ENCODE results near the gene TAF11L3. TPM values are rescaled to one million over a fixed set of nuclear protein-coding genes. Genes with fewer than 3 reads are reported as not detected.
"Not testable (repeated sequence)": the region's sequence is repeated elsewhere in the genome, so short reads cannot be mapped to it uniquely, and the experiment has no call there.

Gene TAF11L3

DNA sequence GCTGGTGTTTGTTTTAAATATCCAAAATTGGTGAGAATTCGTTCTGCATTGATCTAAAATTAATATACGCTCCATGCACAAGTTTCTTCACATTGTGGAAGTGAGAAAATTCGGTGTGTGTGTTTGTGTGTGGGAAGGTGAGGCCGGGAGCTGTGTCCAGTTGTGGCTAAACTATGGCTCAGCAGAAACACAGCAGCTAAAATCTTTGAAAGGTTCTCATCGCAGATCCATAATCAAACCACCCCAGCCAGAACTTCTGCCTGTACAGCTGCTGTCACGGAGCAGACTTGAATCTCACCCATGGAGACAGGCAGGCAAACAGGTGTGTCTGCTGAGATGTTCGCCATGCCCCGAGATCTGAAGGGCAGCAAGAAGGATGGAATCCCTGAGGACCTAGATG is 20.2 kb upstream of the TAF11L3 start, which contains the start of gene TAF11L2:
Gene TAF11L2 (plus strand): TSS at position 301 of the 400 bp plus-strand sequence.
- not testable (repeated sequence) for H3K4me2 ChIP-seq (ENCODE audit: low read length); H3K27me3 ChIP-seq (ENCODE audit: control insufficient read depth, insufficient read depth, low read length); H3K4me1 ChIP-seq (ENCODE audit: control insufficient read depth, insufficient read depth, low read length); H3K4me3 ChIP-seq (ENCODE audit: low read length); H3K36me3 ChIP-seq (ENCODE audit: insufficient read depth, low read length); H3K9ac ChIP-seq (ENCODE audit: low read depth, low read length); H3K9me3 ChIP-seq (replicated peaks; ENCODE audit: low read length)

DNA sequence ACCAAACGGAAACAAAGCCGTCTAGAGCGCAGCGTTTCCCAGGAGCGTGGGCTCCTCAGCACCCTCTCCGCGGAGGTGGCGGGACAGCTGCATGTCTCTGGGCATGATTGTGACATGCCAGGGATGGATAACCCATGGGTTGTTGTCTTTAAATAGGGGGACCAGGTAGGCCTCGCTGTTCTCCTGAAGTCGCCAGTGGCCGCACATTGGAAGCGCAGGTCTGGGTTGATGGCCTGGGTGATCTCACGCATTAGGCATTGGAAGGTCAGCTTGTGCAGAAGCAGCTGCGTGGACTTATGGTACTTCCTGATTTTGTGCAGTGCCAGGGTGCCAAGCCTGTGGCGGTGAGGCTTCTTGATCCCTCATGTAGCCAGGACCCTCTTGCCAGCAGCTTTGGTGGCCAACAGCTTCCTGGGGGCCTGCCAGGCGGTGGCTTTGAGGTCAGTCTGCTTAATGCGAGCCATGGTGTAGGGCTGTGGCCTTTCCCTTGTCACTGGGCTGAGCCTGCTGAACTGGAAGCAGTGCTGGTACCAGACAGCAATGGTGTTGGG is 6.3 kb upstream of the TAF11L3 start:
- Histone ChIP-seq H3K4me1 (ENCODE audit: control insufficient read depth, insufficient read depth, low read length) (no peaks in the 10 kb centered on the region), H3K36me3 (ENCODE audit: insufficient read depth, low read length) (no peaks in the 10 kb centered on the region), H3K9me3 (replicated peaks; ENCODE audit: low read length) (no peaks in the 10 kb centered on the region), H3K27me3 (ENCODE audit: control insufficient read depth, insufficient read depth, low read length) (no peaks in the 10 kb centered on the region), H3K4me3 (ENCODE audit: low read length) (no peak overlapping the region), H3K4me2 (ENCODE audit: low read length) (no peak overlapping the region), H3K9ac (ENCODE audit: low read depth, low read length) (no peak overlapping the region)

DNA sequence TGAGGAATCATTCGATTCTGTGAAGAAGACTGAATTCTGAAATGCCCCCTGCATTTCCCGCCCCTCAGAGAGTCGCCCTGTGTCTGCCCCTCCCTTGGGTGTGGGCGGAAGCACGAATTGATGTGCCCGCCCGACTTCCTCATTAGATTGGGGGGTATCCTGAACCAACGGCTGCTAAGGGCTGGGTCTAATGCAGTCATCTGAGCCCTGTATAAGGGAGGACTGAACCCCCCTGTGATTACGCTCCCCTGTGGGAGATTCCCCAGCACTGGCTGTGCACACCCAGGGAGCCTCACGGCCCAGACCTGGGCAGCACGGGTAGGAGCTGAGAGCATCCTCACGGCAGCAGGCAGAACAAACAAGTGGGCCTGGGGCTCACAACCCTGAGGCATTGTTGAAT is 641 bp upstream of the TAF11L3 start:
- not testable (repeated sequence) for H3K4me1 ChIP-seq (ENCODE audit: control insufficient read depth, insufficient read depth, low read length); H3K4me2 ChIP-seq (ENCODE audit: low read length); H3K27me3 ChIP-seq (ENCODE audit: control insufficient read depth, insufficient read depth, low read length); H3K36me3 ChIP-seq (ENCODE audit: insufficient read depth, low read length); H3K9me3 ChIP-seq (replicated peaks; ENCODE audit: low read length); H3K9ac ChIP-seq (ENCODE audit: low read depth, low read length); H3K4me3 ChIP-seq (ENCODE audit: low read length)

DNA sequence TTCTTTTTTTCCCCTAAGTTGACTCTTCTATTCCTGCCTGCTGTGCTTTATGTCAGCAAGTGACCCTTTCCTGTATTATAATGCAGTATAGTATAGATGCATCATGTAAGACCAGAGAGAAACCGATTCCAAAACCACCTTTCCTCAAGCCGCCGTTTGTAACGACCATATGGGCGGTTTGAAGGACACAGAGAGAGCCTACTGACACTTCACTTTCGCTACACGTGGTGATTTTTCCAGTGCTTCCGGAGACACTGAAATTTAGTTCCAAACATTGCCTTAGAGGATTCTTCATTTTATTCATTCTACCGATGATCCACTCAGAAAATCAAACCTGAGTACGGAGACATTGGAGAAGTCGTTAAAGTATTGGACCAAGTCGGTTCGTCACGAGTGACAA is 1.3 kb downstream of the TAF11L3 start:
- not testable (repeated sequence) for H3K9ac ChIP-seq (ENCODE audit: low read depth, low read length); H3K36me3 ChIP-seq (ENCODE audit: insufficient read depth, low read length); H3K4me2 ChIP-seq (ENCODE audit: low read length); H3K4me3 ChIP-seq (ENCODE audit: low read length); H3K9me3 ChIP-seq (replicated peaks; ENCODE audit: low read length); H3K27me3 ChIP-seq (ENCODE audit: control insufficient read depth, insufficient read depth, low read length); H3K4me1 ChIP-seq (ENCODE audit: control insufficient read depth, insufficient read depth, low read length)

DNA sequence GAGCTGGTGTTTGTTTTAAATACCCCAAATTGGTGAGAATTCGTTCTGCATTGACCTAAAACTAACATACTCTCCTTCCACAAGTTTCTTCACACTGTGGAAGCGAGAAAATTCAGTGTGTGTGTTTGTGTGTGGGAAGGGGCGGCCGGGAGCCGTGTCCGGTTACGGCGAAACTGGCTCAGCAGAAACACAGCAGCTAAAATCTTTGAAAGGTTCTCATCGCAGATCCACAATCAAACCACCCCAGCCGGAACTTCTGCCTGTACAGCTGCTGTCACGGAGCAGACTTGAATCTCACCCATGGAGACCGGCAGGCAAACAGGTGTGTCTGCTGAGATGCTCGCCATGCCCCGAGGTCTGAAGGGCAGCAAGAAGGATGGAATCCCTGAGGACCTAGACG is 3.3 kb downstream of the TAF11L3 start, which contains the start of gene TAF11L4:
Gene TAF11L4 (plus strand): TSS at position 301 of the 400 bp plus-strand sequence.
- H3K9ac ChIP-seq (ENCODE audit: low read depth, low read length); H3K4me2 ChIP-seq (ENCODE audit: low read length); H3K27me3 ChIP-seq (ENCODE audit: control insufficient read depth, insufficient read depth, low read length); H3K4me3 ChIP-seq (ENCODE audit: low read length); H3K36me3 ChIP-seq (ENCODE audit: insufficient read depth, low read length); H3K9me3 ChIP-seq (replicated peaks; ENCODE audit: low read length); H3K4me1 ChIP-seq (ENCODE audit: control insufficient read depth, insufficient read depth, low read length): not testable (repeated sequence)

DNA sequence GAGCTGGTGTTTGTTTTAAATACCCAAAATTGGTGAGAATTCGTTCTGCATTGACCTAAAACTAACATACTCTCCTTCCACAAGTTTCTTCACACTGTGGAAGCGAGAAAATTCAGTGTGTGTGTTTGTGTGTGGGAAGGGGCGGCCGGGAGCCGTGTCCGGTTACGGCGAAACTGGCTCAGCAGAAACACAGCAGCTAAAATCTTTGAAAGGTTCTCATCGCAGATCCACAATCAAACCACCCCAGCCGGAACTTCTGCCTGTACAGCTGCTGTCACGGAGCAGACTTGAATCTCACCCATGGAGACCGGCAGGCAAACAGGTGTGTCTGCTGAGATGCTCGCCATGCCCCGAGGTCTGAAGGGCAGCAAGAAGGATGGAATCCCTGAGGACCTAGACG is 6.8 kb downstream of the TAF11L3 start, which contains the start of gene TAF11L5:
Gene TAF11L5 (plus strand): TSS at position 301 of the 400 bp plus-strand sequence.
- not testable (repeated sequence) for H3K27me3 ChIP-seq (ENCODE audit: control insufficient read depth, insufficient read depth, low read length); H3K36me3 ChIP-seq (ENCODE audit: insufficient read depth, low read length); H3K4me2 ChIP-seq (ENCODE audit: low read length); H3K4me1 ChIP-seq (ENCODE audit: control insufficient read depth, insufficient read depth, low read length); H3K4me3 ChIP-seq (ENCODE audit: low read length); H3K9me3 ChIP-seq (replicated peaks; ENCODE audit: low read length); H3K9ac ChIP-seq (ENCODE audit: low read depth, low read length)

DNA sequence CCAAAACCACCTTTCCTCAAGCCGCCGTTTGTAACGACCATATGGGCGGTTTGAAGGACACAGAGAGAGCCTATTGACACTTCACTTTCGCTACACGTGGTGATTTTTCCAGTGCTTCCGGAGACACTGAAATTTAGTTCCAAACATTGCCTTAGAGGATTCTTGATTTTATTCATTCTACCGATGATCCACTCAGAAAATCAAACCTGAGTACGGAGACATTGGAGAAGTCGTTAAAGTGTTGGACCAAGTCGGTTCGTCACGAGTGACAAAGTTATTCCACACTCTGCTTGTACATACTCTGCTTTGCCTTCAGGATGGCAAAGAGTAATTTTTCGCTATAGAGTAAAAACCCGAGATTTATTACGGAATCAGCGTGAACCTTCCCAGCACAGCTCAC is 8.3 kb downstream of the TAF11L3 start:
- H3K4me3 ChIP-seq (ENCODE audit: low read length); H3K27me3 ChIP-seq (ENCODE audit: control insufficient read depth, insufficient read depth, low read length); H3K4me2 ChIP-seq (ENCODE audit: low read length); H3K9ac ChIP-seq (ENCODE audit: low read depth, low read length); H3K9me3 ChIP-seq (replicated peaks; ENCODE audit: low read length); H3K36me3 ChIP-seq (ENCODE audit: insufficient read depth, low read length); H3K4me1 ChIP-seq (ENCODE audit: control insufficient read depth, insufficient read depth, low read length): not testable (repeated sequence)

DNA sequence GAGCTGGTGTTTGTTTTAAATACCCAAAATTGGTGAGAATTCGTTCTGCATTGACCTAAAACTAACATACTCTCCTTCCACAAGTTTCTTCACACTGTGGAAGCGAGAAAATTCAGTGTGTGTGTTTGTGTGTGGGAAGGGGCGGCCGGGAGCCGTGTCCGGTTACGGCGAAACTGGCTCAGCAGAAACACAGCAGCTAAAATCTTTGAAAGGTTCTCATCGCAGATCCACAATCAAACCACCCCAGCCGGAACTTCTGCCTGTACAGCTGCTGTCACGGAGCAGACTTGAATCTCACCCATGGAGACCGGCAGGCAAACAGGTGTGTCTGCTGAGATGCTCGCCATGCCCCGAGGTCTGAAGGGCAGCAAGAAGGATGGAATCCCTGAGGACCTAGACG is 10.2 kb downstream of the TAF11L3 start, which contains the start of gene TAF11L6:
Gene TAF11L6 (plus strand): TSS at position 301 of the 400 bp plus-strand sequence.
- not testable (repeated sequence) for H3K27me3 ChIP-seq (ENCODE audit: control insufficient read depth, insufficient read depth, low read length); H3K4me2 ChIP-seq (ENCODE audit: low read length); H3K9ac ChIP-seq (ENCODE audit: low read depth, low read length); H3K4me1 ChIP-seq (ENCODE audit: control insufficient read depth, insufficient read depth, low read length); H3K36me3 ChIP-seq (ENCODE audit: insufficient read depth, low read length); H3K9me3 ChIP-seq (replicated peaks; ENCODE audit: low read length); H3K4me3 ChIP-seq (ENCODE audit: low read length)

Small RNA genes lying within 50 kb of the gene (small RNA-seq; reads per million reads assigned to genes)
- gene AC106774.3: not detected

Measured in skeletal muscle satellite cell (primary cell).